ENCODE results near the gene DOCK3.

GRCh38 chr3:51403675-51404074, 728.9 kb downstream of the DOCK3 start:
- TF ChIP-seq POLR2A (IDR thresholded peaks at IDR 0.05; ENCODE audit: low read depth, low read length) (no peak), POLR2AphosphoS5 (IDR thresholded peaks at IDR 0.05; ENCODE audit: low read depth, low read length) (no peak), TAF1 (IDR thresholded peaks at IDR 0.05; ENCODE audit: borderline replicate concordance, low read depth, low read length) (no peak)
